Measurements from ENCODE around the gene VPS50.

VPS50 gene

GRCh38 chr7:93198472-93198871 lies 33.7 kb upstream of the VPS50 start:
- no peak for TF ChIP-seq CTCF (conservative IDR thresholded peaks at IDR 0.05; ENCODE audit: low read depth, low read length)
- DNase-seq (ENCODE audit: low read depth) = no peak
- no peak overlapping the region for H3K4me3 ChIP-seq (ENCODE audit: low read depth, low read length)

- no peak for TF ChIP-seq CTCF (conservative IDR thresholded peaks at IDR 0.05; ENCODE audit: low read depth, low read length)
- no peak for DNase-seq (ENCODE audit: low read depth)
- no peak overlapping the region for H3K4me3 ChIP-seq (ENCODE audit: low read depth, low read length)
Measured at GRCh38 chr7:93202594-93203250, 29.4 kb upstream of the VPS50 start.

- H3K4me3 ChIP-seq (ENCODE audit: low read depth, low read length) = no peak overlapping the region
- no peak for TF ChIP-seq CTCF (conservative IDR thresholded peaks at IDR 0.05; ENCODE audit: low read depth, low read length)
- DNase-seq (ENCODE audit: low read depth) = no peak
Measured at GRCh38 chr7:93203496-93203895, 28.7 kb upstream of the VPS50 start.

- TF ChIP-seq CTCF (conservative IDR thresholded peaks at IDR 0.05; ENCODE audit: low read depth, low read length) = no peak
- no peak for DNase-seq (ENCODE audit: low read depth)
- H3K4me3 ChIP-seq (ENCODE audit: low read depth, low read length) = no peak overlapping the region
Measured at GRCh38 chr7:93205046-93205445, 27.1 kb upstream of the VPS50 start.

GRCh38 chr7:93211228-93211818 lies 20.8 kb upstream of the VPS50 start:
- no peak overlapping the region for H3K4me3 ChIP-seq (ENCODE audit: low read depth, low read length)
- no peak for DNase-seq (ENCODE audit: low read depth)
- TF ChIP-seq CTCF (conservative IDR thresholded peaks at IDR 0.05; ENCODE audit: low read depth, low read length) = no peak

GRCh38 chr7:93212881-93213280 lies 19.3 kb upstream of the VPS50 start:
- TF ChIP-seq CTCF (conservative IDR thresholded peaks at IDR 0.05; ENCODE audit: low read depth, low read length) = no peak
- H3K4me3 ChIP-seq (ENCODE audit: low read depth, low read length) = no peak overlapping the region
- no peak for DNase-seq (ENCODE audit: low read depth)

All from choroid plexus epithelial cell (primary cell).